Stimulated activated CD4-positive, alpha-beta T cell treated with anti-CD3 and anti-CD28 coated beads, Interleukin-15, amount 100 ng/mL, for 48 hours (primary cell): Measurements from ENCODE around the gene TENT5C.

Experiments used
- DNase-seq, 2 donors: peaks; one replicate each; pipeline ENCODE4 v3.0.0-alpha.2; 2020; ENCODE audit warnings: low read depth in 2 of 2

Gene TENT5C

DNA sequence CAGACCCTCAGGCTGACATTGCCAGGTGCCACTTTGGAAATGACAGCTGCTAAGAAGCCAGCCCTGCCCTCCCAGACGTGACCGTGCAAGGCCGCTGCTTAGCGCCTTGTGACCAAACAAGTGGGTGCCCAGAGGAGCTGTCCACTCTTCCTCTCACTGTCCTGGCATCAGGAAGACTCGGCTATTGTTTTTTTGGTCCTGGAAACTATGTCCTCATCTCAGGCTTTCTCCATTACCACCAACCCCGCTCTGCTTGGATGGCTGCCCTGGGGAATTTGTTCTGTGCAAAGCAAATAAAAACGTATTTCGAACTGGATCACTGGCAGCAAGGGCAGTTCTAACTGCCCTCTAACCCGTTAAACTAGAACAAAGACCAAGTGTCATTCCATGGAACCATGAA, 13.7 kb upstream of the TENT5C start:
- DNase-seq = no peak

DNA sequence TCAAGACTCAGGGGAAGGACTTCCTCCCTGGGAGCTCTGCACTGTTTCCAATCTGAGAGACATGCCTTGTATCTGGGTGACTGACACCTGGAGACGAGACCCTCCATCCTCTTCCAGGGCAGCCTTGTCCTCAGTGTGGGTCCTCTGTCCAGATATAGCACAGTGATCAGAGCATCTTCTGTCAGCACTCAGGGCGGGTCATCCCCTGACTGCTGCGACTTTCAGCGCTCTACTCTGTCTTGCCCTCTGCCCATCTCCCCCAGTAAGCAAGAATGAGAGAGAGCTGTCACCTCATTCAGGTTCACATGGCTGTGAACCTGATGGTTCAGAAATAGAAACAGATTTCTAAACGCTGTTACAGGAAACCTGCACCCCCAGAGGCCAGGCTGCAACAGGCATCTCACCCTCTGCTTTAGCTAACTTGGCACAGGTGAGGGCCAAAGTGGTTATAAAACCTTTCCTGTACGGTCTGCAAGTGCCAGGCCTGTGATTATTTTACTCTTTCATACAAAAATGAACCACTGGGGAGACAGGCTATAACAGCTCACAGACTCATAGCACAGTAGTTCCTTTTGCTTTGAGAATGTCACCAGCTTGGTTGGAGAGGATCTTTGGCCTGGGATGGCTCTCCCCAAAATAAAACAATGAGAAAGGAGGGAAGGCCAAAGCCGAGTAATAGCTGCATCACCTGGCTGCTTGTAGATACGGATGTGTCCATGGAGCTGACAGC, 11.4 kb upstream of the TENT5C start:
- DNase-seq = no peak

DNA sequence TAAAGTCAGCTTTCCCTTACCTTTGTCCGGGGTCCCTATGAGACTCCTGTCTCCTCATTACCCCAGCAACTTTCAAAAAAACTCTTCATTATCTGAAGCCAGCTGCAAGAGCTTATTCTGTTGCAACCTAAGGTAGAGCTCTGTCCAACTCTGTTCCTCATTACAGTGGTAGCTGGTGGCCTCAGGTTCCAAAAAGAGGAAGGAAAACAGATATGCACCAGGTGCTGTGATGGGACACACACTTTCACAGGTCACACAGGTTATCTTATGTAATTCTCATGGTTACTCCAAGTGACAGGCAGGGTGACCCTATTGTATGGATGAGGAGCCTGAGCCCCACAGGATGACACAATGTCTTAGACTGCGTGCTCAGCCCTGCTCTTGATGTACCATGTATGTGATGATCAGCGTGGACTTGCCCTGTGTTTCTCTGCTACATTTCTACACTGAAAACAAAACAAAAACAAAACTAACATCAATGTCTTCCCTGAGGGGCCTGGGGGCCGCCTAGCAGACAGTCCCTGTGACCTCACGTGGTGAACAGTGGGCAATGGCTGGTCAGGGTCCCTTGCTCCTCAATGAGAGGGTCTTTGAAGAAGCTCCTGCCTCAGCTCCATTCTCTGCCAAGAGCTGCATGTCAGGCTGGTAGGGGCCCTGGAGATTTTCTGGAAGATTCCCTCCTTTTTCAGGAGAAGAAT, 9.7 kb upstream of the TENT5C start:
- no peak for DNase-seq

DNA sequence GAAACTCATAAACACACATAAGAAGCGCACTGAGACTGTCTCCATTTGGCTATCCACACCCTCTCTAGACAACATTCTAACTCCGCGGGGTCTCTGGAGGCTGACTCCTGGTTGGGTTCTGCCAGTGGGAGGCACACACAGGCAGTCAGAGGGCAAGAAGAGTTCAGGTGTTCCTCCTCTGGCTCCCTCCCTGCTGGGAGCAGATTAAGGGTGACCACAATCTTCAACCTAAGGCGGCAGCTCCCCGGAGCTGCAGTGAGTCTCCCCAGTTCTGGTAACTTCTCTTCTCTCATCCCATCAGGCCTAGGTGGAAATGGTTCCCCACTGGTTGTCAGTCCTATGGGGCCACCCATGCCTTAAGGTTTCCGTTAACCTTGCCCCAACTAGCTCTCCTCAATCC, 7.4 kb upstream of the TENT5C start:
- no peak for DNase-seq

DNA sequence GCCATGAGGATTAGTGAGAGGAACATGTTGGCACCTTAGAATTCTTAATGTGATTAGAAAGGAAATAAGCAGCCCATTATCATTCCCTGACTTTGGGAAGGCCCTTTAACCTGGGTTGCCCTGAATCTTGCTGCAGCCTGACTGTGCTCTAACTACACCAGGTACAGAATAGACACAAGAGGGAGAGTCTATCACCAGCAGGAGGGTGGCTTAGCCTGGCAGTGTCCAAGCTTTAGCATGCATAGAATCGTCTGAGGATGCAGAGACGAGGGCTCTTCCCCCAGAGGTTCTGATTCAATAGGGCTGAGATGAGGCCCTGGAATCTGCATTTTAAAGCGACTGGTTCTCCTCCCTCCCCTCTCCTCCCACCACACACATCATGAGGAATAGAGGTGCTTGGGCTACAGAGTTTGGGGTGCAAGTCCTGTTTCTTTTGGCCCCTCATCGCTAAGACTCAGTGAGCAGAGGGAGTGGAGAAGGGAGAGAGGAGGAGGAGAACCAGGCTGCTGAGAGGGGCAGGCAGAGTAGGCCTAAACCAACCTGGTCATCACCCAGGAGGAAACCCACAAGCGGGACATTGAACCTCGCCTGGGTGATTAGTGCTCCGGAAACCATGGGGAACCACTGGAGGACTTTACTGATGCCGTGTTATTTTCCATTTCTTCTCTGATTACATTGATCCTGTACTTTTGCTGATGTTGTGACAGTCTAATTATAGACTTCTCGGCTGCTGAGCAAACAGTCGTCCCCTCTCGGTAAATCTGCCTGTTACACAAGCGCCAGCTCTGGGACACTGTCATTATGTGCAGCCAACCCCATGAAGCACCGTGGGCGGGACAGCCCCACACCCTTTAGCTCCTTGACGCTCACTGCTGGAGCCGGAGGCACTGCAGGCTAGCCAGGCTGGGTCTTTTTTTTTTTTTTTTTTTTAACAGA, 6.3 kb upstream of the TENT5C start:
- no peak for DNase-seq

DNA sequence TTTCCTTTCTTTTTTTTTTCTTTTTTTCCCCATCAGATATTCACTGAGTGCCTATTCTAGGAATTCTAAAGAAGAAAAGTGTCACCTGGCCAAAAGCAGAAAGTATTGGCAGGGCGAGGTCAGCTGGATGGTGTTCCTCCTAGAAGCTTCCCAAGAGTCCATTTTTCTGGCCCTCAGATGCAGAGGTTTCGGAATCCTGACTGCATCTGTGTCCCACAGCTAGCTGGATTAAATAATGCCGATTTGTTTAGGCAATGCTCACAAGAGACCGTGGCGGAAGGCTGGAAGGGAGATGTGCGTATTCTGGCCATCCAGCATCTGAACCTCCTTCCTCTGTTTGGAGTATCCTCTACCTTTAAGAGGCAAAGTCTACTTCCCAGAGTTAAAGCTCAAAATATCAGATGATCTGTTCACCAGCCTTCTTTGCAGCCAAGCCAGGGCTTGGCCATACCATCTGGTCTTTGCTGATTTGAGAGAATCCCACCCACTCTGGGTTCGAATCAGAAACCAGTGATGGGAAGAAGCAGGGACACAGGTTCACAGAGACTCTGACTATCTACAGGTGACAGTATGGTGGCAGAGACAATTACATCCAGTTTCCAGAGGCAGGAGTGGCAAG, 5.4 kb upstream of the TENT5C start:
- DNase-seq = no peak

DNA sequence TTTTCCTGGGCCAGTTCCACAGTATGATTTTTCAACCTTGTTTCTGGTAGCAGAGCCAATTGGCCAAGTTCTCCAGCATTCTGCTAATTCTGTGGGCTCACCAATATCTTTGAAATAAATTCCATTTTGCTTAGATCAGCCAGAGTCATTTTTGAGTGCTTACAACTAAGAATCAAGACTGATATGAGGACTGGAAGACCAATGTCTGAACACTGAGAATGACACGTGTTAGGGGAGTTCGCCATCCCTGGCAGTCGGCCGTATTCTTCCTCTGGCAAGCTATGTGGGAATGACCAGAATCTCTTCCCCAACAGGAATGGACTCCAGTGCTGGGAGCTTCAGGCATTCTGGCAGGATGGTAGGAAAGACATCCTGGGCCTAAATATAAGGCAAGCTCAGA, 4.9 kb upstream of the TENT5C start:
- no peak for DNase-seq

DNA sequence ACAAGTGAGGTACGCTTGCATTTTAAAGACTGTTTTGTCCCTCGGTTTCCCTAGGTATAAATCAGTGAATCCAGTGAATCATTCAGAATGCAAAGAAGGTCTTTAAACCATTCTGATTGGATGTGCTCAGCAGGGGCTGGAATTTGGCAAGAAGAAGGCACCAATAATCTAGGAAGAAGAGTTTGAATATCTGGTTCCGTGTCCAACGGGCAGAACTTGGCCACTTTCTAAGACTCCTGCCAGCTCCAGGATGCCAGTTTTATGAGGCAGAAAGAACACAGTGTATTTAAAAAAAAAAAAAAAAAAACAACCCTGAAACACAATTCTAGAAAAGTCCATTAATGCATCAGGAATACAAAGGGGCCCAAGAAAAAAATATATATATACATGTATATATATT, 3.0 kb upstream of the TENT5C start:
- no peak for DNase-seq

DNA sequence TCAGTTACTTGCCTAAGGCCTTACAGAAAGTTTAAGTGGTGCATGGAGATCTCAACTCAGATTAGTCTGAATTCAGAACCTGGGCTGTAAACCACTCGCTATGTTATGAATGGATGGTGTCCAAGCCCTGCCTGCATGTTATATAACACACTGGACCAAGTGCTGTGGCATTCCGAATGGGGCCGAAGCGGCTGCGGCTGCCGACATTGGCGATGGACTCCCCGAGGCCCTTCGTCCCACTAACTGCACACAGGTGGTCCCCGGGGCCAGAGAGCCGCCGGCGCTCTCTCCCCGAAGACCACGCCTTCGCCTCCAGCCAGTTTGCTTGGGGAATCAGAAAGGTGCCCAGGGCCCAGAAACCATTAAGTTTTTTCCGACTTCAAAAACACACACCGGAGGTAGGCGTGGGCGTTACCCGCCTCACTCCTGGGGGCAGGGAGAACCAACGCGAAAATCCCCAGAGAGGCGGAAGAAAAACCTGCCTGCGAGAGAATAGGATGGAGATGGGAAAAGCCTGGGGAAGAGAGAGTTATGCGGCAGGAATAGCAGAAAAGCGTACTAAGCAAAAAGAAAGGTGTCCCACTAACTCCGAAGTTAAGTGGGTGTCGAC, 579 bp upstream of the TENT5C start:
- DNase-seq = no peak

DNA sequence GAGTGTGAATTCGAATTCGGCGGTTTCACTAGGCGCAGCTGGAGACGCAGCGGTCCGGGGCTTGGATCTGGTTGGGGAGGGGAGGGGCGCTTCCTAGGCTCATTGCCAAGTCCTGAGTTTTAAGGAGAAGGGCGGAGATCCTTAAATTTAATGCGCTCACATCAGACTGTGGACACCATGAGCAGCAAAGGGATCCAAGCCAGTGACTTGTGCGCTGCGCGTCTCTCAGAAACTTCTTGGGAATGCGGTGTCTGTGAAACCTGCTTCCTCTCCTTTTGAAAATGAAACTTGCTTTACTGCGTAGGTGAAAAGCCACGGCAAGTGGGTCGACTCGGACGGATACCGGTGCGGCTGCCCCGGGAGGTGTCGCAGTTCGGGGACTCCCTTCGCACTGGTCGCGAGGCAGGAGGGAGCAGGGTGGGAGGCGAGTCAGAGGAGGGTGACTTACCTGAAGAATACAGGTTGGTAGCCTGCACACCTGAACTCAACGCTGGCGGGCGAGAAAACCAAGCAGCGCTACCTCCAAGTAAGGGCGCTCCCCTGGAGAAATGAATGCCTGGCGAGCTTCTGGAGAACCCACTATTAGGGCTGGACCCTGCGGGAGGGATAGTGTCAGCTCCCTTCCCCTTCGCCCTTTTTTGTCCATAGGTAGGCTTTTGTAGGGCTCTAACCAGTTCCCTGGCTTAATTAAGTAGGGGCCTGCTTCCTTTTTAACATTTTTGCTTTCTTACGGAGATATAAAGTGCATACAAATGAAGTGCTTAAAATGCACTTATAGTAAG, 992 bp downstream of the TENT5C start:
- peak in 1 of 2 donors; percentile 19 for DNase-seq

DNA sequence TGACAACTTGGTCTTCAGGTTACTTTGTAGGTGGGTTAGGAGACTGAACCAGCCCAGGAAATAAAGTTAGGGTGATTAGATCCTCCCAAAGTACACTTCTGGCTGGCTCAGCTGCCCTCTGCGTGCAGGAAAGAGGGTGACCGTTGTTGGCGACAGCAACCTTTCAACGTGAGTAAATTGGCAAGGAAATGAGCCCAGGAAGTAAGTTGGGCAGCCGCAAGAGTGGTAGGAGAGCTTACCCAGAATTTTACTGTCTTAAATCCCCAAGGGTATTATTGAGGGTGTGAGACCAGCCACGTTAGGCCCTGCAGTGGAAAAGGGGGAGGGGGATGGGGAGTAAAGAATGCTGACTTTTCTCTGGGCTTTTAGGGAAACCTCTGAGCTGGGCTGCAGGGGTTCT, 1.6 kb downstream of the TENT5C start:
- DNase-seq = peak in 1 of 2 donors; percentile 29

DNA sequence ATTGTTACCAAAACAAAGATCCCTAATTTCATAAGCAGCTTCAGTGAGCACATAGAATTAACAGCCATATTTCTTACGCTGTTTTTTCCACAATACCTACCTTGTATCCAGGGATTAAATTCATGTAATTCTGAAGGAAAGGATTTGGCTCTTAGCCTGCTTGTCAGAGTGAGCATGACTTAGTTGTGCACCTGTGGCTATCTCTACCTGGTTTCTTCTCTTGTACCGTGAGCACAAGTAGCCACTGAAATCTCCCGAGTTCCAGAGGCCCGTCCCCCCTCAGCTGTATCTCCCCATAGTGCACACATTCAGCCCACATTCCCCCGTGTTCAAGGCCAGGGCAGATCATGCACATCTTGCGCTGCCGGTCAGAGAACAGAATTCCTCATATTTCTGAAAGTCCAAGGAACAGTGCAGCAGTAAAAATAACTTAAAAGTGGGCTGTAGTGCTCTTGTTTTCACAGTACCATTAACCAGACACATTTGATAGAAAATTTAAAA, 2.3 kb downstream of the TENT5C start:
- no peak for DNase-seq

DNA sequence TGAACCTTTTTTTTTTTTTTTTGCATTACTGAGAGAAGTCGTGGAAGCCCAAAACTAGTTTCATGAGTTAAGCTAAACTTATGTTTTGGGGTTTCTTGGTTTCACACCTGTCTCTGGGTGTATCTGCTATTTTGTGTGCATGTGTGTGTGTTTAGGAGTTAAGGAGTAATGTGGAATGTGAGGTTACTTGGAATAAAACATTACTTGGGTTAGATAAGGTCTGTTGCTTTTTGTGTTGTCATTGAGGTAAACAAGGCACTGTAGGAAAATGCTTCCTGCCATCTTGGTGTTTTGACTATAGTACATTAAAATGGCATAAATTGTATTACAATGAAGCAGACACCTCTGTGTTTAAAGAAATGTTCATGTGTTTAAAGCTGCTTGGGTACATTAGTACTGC, 2.9 kb downstream of the TENT5C start:
- DNase-seq = no peak

DNA sequence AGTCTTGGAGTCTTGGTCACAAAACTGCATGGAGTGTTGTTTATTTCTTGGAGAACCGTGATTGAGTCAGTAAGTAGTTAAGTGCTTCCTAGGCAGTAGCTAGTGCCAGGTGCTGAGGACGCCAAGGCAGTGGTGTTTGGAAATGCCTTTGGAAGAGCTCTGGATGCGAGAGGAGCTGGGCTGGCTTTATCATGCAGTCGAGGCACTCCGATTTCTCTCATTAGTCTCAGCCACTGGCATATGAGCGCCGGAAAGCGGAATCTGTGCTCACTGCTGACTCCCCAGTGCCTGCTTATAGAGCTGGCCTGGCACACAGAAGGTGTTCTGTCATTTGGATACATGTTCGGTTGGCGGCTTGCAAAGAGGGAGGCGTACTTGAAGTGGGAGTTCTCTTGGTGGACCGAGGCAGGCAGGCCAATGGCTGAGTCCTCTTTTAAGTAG, 3.6 kb downstream of the TENT5C start:
- DNase-seq = no peak

DNA sequence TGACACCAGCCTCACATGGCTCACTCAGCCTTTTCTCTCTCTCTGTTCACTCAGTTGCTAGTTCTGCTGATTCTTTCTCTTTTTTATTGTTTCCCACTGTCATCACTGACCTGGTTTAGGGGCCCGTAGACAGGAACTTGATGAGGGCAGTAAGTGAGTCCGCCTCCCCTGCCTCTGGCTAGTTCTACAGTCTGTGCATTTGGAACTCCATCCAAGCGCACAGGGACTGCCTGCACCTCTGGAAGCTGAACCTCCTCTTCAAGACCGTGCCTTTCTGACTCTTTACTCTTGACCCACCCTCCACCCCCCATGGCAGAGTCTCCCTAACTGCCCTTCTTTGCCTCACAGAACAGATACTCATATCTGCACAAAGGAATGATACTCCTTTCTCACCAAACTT, 4.2 kb downstream of the TENT5C start:
- no peak for DNase-seq

DNA sequence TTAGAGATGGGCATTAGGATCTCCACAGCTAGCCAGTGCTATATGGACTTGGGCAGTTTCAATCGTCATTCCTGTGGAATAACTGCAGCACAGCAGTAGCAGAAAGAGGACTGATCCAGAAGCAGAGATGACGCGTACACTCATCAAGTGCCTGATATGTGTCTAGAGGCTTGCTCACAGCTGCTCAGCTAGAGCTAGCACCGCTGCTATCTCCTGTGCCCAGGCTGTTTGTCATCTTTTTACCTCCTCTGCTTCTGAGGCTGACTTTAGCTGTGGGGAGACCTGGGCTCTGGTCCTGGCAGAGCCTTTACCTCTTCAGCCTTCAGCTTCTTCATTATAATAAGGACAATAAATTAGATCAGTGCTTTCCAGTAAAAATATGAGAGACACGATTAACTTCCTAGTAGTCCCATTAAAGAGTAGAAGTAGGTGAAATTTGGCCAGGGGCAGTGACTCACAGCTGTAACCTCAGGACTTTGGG, 5.3 kb downstream of the TENT5C start:
- DNase-seq = no peak

DNA sequence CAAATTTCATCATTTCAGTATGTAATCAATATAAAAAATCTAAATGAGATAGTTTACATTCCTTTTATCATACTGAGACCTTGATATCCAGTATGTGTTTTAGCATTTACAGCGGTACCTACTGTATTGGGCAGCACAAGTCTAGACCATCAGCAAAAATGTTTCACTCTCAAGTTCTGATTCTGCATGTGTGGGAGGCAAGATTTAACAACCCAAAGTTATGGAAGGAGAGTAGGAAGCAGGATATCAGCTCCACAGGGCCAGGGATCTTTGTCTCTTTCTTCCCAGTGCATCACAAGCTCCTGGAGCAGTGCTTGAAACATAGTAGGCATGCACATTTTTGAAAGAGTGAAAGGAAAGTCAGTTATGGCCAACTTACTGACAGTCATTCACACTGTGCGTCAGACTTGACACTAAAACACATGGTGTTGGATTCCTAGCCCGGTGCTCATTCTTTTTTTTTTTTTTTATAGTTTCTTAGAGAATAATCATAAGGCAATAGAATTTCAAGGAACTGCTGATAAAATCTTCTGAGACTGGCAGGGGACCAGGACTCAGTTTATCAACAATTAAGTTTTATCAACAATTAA, 6.1 kb downstream of the TENT5C start:
- DNase-seq = no peak

DNA sequence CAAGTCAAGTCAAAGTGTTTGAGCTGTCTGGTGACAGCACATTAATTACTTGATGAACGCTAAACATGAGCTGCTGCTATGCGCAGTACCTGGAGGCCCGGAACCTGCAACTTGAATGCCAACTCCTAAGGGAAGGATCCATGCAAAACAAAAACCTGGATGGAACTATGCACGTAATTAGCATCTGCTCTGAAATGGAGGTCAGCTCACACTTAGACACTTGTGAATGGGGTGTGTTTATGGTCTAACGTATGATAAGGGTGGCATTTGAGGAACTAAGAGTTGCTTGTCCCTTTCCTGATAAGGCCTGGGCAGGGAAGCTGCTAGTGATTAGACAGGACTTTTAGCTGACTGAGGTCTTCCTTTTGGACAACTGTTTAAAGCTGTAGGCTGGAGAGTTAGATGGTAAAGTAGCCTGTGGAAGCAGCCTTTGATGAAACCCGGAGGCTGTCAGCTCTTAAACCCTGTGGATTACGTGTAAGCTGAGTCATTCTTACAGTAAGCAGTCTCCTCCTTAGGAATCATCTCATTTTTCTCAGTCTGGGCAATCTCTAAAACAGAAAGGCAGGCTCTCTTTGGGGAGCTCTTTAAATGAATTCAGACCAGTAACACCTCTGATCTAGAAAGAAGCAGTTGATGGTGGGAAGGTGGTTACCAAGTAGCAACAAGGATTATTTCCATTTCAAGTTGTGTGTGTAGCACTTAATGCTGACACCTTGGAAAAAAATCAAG, 6.8 kb downstream of the TENT5C start:
- DNase-seq = no peak

DNA sequence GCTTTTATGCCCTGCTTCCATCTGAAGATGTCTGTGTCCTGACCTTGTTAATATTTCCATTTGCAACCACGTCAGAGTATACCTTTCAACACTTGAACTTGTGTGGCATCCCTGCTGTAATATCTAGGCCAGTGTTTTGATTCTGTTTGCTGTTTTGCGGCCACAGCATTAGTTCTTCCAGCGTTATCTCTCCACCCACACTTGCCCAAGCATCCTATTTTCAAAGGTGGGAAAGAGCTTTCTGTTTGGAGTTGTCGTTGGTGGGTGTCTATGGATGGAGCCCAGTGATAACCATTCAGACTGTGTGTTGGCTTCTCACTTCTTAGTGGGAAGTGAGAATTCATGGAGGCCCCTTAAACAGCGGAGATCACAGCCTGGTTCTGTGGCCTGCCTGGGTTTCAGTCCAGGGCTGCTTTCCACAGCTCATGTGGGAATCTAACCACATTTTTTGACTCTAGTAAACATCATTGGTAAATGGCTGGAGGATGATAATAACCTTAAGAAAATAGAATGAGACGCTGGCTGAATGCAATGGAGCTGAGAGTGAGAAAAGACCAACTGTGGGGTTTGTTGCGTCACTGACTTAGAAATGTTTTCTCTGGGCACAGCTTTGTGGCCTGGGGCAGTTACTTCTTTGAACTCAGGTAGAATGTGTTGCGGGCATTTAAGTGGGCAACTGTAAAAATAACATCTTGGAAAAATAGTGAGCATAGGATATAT, 7.6 kb downstream of the TENT5C start:
- no peak for DNase-seq
